ENCODE results near the gene CFAP410. TPM values are rescaled to one million over a fixed set of nuclear protein-coding genes. Genes with fewer than 3 reads are reported as not detected.
"Not testable (repeated sequence)": the region's sequence is repeated elsewhere in the genome, so short reads cannot be mapped to it uniquely, and the experiment has no call there.

The CFAP410 gene
- total RNA-seq, 1 experiment from 2014 or later, result 26.3 TPM

- DNase-seq (ENCODE audit: low spot score), result no peak
Measured at GRCh38 chr21:44286716-44287632, 52.2 kb downstream of the CFAP410 start.

- no peak for DNase-seq (ENCODE audit: low spot score)
Measured at GRCh38 chr21:44286086-44286715, 53.0 kb downstream of the CFAP410 start.

- DNase-seq (ENCODE audit: low spot score), result no peak
Measured at GRCh38 chr21:44285138-44285992, 53.8 kb downstream of the CFAP410 start, which contains the start of gene AIRE. Gene AIRE, plus strand, starts transcription at chr21:44285876. Its CDS starts 131 bp downstream, at chr21:44286007.

GRCh38 chr21:44283948-44284347 is 55.2 kb downstream of the CFAP410 start:
- no peak for DNase-seq (ENCODE audit: low spot score)

GRCh38 chr21:44283211-44283785 is 55.9 kb downstream of the CFAP410 start:
- DNase-seq (ENCODE audit: low spot score), result not testable (repeated sequence)

GRCh38 chr21:44282370-44282769 is 56.8 kb downstream of the CFAP410 start:
- DNase-seq (ENCODE audit: low spot score), result no peak

- DNase-seq (ENCODE audit: low spot score), result no peak
Measured at GRCh38 chr21:44281801-44282200, 57.4 kb downstream of the CFAP410 start.

- DNase-seq (ENCODE audit: low spot score), result no peak
Measured at GRCh38 chr21:44279354-44280260, 59.6 kb downstream of the CFAP410 start.

Other genes starting within 250 kb of the CFAP410 start
- 44.4 and 56.9 TPM in 2 replicates for gene PWP2, start 232.0 kb downstream of the CFAP410 start, total RNA-seq (2014; rRNA removed; shearing (Covaris generic))
- gene GATD3, start 205.7 kb downstream of the CFAP410 start, total RNA-seq (2014; rRNA removed; shearing (Covaris generic)), result 58.8 and 66.8 TPM in 2 replicates
- 1.2 and 1.8 TPM in 2 replicates for gene ICOSLG, start 98.4 kb downstream of the CFAP410 start, total RNA-seq (2014; rRNA removed; shearing (Covaris generic))
- not detected in 2 replicates for gene DNMT3L, start 77.5 kb downstream of the CFAP410 start, total RNA-seq (2014; rRNA removed; shearing (Covaris generic))
- gene AIRE, start 53.5 kb downstream of the CFAP410 start, total RNA-seq (2014; rRNA removed; shearing (Covaris generic)), result not detected in 2 replicates
- gene PFKL, start 39.3 kb downstream of the CFAP410 start, total RNA-seq (2014; rRNA removed; shearing (Covaris generic)), result 114 and 115 TPM in 2 replicates
- 0.98 and 1.9 TPM in 2 replicates for gene TRPM2, start 14.2 kb upstream of the CFAP410 start, total RNA-seq (2014; rRNA removed; shearing (Covaris generic))
- gene LRRC3, start 116.1 kb upstream of the CFAP410 start, total RNA-seq (2014; rRNA removed; shearing (Covaris generic)), result 0.50 and 1.5 TPM in 2 replicates
- not detected in 2 replicates for gene KRTAP10-1, start 200.8 kb upstream of the CFAP410 start, total RNA-seq (2014; rRNA removed; shearing (Covaris generic))
- not detected in 2 replicates for gene KRTAP10-2, start 212.1 kb upstream of the CFAP410 start, total RNA-seq (2014; rRNA removed; shearing (Covaris generic))
- not detected in 2 replicates for gene KRTAP10-3, start 219.4 kb upstream of the CFAP410 start, total RNA-seq (2014; rRNA removed; shearing (Covaris generic))
- gene KRTAP10-4, start 234.3 kb upstream of the CFAP410 start, total RNA-seq (2014; rRNA removed; shearing (Covaris generic)), result not detected in 2 replicates
- not detected in 2 replicates for gene KRTAP10-5, start 241.2 kb upstream of the CFAP410 start, total RNA-seq (2014; rRNA removed; shearing (Covaris generic))